K562 treated with DMSO at 1 percent for 24 hours (cell line): Measurements from ENCODE around the gene SLC10A6. TPM values are rescaled to one million over a fixed set of nuclear protein-coding genes. Genes with fewer than 3 reads are reported as not detected.

Source experiments
- total RNA-seq: library from RNA; unstranded; fragments of 300-600 nt; gene quantifications from 2 replicates; pipeline ENCODE4 v1.2.3, GENCODE V29; 2022; ENCODE audit warnings: low read depth; ENCODE audit not compliant: insufficient read depth

Gene SLC10A6, protein sequence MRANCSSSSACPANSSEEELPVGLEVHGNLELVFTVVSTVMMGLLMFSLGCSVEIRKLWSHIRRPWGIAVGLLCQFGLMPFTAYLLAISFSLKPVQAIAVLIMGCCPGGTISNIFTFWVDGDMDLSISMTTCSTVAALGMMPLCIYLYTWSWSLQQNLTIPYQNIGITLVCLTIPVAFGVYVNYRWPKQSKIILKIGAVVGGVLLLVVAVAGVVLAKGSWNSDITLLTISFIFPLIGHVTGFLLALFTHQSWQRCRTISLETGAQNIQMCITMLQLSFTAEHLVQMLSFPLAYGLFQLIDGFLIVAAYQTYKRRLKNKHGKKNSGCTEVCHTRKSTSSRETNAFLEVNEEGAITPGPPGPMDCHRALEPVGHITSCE
- total RNA-seq, result not detected in 2 replicates

DNA sequence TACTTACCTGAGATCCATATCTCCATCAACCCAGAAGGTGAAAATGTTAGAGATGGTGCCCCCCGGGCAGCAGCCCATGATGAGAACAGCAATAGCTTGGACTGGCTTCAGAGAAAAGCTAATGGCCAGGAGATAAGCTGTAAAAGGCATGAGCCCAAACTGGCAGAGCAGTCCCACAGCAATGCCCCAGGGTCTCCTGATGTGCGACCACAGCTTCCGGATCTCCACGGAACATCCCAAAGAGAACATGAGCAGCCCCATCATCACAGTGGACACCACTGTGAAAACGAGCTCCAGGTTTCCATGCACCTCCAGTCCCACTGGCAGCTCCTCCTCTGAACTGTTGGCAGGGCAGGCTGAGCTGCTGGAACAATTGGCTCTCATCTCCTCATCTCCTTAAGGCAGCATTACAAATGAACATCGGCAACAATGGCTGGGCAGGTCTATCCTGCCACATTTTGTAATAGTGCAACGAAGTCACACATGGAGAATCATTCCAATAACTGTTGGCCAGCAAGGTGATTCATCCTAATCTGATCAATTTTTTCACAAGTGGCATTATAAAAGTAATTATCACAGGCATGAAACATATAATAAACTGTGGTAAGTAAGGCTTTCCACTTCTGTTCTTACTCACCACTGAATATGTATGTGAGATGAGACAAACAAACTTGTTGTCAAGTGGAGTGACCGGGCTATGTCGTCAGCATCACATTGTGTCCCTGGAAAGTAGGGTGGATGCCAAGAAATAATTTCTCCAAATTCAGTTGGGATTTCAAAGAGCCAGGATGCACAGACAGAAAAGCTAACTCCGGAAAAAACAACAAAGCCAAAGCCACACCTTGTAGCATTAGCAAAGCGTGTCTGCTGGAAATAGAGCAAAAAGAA, at the start of gene SLC10A6:
Gene SLC10A6, minus strand, starts transcription at position 653 of the 888 bp plus-strand sequence. Its CDS starts 269 bp downstream, at position 384.

DNA sequence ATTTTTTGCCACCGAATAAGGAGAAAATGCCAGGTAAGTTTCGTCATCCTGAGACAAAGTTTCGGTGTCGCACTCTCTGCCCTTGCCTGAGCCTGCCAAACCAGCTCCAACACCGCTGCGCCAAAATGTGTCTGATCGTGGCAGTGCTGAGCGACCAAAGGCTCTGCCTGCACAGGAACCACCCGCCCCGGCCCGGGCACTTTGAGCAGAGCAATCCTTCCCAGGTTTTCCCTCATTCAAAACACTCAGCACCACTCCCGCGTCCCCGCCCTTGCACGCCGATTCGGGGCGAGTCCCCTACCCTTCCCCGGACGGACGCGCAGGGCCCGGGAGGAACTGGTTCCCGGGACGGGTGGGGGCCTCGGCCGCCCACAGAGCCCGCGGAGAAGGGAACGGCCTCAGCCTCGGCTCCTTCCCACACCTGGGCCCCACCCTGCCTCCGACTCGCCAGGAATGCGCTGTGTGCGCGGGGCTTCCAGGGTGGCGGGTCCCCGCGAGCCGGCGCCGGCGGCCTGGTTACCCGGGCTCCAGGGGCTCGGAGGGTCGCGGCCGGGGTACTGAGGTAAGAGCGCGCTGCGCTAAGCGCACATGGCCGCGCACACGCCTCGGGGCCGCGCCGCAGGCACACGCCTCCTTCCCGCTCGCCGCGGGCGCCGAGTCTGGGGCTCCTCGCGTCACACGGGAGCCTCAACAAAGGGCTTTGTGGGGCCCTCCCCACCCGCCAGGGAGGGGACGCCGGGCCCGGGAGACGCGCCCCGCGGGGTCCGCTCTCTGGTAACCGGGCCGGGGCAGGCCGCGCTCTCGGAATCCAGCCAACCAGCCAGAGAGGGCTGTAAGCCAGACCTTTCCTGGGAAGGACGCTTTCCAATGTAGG, 42.8 kb upstream of the SLC10A6 start, which contains the start of gene C4orf36:
Gene C4orf36, minus strand, starts transcription at position 661 of the 874 bp plus-strand sequence. CDS start 902 bp downstream, outside the sequence.

Other genes starting within 250 kb of the SLC10A6 start
- gene C4orf36, start 43.0 kb upstream of the SLC10A6 start, total RNA-seq, result not detected in 2 replicates
- 10.4 and 14.7 TPM in 2 replicates for gene AFF1, start 85.6 kb upstream of the SLC10A6 start, total RNA-seq